Left lobe of liver (tissue), 2 donors: Measurements from ENCODE around the gene TNFRSF4. TPM values are rescaled to one million over a fixed set of nuclear protein-coding genes. Genes with fewer than 3 reads are reported as not detected.
A peak's percentile ranks its signal among the peaks of the same experiment; 100 is the strongest.

Experiments used
- ATAC-seq: fragments of 200-7000 bp; cut with Tn5 transposase; one replicate; pipeline ENCODE4 v1.9.1; 2020; ENCODE audit warnings: mild to moderate bottlenecking, moderate library complexity
- DNase-seq: peaks from one replicate; pipeline ENCODE4 v3.0.0-alpha.2; 2020; ENCODE audit warnings: low spot score
- total RNA-seq: library from RNA; stranded (reverse); gene quantifications from one replicate; pipeline ENCODE4 v1.2.1, GENCODE V29; 2021
- donor health status: DM: no; HTN: no; CAD: no; lungs with moderate emphysema.
- donor health status: DM: no; HTN: yes; CAD: no.

Gene TNFRSF4
- total RNA-seq, 1 donor from 2014 or later, result 0.38 TPM

DNA sequence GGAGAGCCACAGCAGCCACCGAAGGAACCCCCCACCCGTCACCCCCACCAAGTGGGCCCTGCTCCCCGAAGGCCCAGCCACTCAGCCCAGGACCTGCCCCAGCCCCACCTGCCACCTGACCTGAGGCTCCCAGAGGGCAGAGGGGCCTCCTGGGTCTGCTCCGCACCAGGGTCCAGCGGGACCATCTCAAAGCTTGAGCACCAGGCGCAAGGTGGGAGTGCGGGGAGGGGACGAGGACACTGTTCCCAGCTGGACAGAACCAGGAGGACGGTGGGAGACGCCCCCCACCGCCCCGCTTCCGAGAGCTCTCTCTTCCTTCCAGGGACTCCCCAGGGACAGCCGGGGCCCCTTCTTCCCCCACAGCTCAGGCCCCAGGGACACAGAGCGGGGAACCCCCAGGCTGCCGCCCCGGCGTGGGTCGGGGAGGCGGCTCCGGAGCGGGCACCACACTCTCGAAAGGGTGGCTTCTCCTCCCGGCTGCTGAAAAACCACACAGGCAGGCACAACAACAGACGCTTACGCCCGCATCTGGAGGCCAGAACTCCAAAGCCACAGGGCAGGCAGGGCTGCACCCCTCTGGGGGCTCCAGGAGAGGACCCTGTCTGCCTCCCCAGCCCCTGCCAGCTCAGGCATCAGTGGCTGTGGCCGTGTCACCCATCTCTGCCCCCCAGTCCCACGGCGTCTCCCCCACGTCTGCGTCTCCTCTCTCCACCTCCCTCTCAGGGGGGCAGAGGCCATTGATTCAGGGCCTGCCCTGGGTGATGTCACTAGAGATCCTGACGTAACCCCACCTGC lies 42.2 kb downstream of the TNFRSF4 start:
- ATAC-seq (no peak), DNase-seq (no peak)

- ATAC-seq (no peak), DNase-seq (no peak)
These were observed 42.8 kb downstream of the TNFRSF4 start for GRCh38 chr1:1171161-1171545.

GRCh38 chr1:1170215-1171091 lies 43.5 kb downstream of the TNFRSF4 start:
- ATAC-seq (no peak), DNase-seq (no peak)

DNA sequence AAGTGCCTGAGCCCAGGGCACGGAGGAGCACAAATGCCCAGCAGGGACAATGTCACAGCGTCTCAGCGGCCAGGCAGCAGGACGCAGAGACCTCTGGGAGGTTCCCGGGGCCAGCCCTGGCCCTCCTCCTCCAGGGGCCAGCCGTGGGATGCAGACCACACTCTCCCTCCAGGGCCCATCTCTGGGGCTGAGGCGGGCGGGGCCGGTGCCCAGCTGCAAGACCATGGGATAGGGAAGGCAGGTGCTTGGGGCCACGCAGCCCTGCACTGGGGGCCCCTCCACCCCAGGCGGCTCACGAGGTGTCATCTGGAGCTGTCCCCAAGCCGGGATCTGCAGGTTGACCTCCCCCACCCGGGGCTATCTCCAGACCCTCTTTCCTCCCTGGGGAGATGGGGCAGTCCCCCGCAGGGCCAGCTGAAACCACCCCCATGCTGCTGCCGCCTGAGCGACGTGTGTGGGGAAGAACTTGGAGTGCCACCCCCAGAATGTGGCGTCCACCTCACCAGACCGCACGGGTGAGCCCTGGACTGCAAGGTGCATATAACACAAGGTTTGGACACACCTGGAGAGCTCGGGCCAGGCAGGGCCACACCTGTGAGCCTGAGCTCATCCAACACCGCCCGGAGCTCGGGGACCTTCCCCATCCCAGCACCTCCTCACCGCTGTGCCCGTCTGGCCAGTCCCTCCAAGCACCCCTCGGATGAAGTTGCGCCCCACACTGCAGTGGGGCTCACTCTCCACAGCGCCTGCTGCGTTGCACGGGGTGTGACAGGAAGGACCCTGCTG lies 44.3 kb downstream of the TNFRSF4 start:
- DNase-seq (no peak), ATAC-seq (no peak)

GRCh38 chr1:1168451-1169411 lies 45.2 kb downstream of the TNFRSF4 start:
- DNase-seq (no peak), ATAC-seq (no peak)

DNA sequence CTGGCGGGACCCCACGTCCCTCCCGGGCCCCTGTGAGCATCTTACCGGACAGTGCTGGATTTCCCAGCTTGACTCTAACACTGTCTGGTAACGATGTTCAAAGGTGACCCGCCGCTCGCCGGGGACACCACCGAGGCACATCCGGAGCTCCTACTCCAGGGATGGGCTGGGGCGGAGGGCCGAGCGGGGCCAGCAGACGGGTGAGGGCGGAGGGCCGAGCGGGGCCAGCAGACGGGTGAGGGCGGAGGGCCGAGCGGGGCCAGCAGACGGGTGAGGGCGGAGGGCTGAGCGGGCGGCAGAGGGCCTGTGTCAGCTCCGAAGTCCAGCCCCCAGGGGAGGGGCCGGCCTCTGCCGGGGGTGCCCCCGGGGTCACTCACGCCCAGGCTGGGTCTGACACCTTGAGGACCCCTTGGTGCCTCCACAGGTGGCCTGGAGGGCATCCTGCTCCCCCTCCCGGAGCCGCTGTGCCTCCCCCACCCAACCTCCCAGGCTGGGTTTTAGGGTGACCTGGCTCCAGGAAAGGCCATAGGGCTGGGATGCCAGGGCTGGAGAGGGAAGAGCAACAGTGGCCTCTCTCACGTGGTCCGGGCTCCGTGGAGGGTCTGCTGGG lies 46.0 kb downstream of the TNFRSF4 start:
- DNase-seq, result no peak
- ATAC-seq, result no peak

- ATAC-seq (no peak), DNase-seq (no peak)
These were observed 46.5 kb downstream of the TNFRSF4 start for GRCh38 chr1:1167398-1167821.

DNA sequence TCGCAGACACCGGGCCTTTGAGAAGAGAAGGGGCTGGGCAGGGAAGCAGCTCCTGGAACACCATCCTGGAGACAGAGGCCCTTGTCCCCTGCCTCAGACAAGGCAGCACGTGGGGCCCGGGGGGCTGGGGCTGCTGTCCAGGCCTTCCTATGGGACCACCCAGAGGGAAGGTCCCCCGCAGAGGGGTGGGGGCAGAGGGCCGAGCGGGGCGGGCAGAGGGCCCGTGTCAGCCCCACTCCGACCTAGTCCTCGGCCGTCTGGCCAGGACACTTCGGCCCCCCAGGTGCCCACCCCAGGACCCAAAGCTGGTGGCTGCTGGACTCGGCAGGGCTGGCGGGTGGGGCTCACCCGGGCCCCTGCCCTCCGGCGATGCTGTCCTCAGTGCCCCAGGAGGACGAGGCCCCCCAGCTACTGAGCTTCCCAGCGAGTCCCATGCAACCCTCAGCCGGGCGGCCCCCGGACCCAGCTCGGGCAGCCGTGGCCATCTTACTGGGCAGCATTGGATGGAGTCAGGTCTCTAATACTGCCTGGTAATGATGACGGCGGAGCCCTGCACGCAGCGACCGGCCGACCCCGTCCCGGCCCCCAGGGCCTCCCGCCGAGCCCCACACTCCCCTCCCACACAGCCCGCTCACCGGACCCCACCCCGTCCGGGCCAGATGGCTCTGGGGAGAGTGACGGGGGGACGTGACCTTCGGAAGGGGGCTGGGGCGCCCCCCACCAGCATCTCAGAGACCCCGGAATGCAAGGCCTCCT lies 47.1 kb downstream of the TNFRSF4 start:
- ATAC-seq (no peak), DNase-seq (no peak)

- no peak for DNase-seq
- ATAC-seq, result no peak
These were observed 48.0 kb downstream of the TNFRSF4 start for GRCh38 chr1:1165900-1166421.

- no peak for ATAC-seq
- no peak for DNase-seq
These were observed 48.5 kb downstream of the TNFRSF4 start for GRCh38 chr1:1165485-1165884.

DNA sequence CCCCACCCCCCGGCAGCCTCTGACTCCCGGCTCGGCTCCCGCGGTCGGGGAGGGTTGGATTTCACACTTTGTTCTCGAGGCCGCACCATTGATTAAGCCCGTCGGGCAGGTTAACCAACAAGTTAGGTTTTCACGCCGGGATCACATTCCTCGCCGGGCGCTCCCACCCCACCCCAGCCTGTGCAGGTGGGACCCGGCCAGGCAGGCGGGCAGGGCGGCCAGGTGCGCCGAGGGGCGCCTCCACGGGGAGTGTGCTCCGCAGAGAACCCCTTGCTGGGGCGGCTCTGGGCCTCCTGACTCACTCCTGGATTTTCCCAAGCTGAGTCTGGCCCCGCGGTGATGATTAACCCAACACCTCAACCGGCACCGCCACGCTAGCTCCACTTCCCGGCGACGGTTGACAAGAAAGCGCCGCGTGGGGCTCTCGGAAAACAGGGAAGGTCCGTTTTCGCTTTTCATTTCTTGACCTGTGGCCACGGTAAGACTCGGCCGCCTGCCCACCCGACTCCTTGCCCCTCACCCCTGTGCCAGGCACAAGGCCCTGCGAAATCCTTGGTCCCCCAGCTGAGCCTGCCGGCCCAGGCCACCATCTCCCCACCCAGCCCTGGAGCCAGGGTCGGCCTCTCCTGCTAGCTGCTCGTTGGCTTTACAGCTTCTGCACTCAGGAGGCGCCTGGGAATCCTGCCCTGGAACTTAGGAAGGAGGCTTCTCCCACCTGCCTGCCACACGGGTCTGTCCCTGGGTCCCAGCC lies 49.1 kb downstream of the TNFRSF4 start:
- no peak for DNase-seq
- peak; percentile 8 for ATAC-seq

DNA sequence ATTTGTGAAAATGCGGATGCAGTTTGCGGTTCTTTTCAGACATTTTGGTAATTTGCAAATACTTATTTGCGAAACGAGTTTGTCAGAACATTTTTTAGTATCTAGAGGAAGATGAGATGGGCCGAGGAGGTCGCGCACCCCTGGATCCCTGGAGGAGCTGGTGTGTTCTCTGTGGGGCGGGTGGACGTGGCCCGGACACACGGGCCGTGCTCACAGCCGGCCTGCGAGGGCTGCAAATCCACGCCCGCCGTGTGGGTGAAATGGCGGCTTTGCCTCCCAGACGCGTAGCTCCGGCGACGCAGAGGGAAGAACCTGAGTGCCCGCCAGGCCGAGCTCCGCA lies 49.6 kb downstream of the TNFRSF4 start:
- ATAC-seq, result no peak

GRCh38 chr1:1163538-1164070 lies 50.3 kb downstream of the TNFRSF4 start:
- no peak for DNase-seq
- ATAC-seq, result no peak

More for the DNA sequence above, 49.6 kb downstream of the TNFRSF4 start:
- no peak for DNase-seq

GRCh38 chr1:1162597-1163537 lies 51.1 kb downstream of the TNFRSF4 start:
- DNase-seq, result no peak
- ATAC-seq, result peak; percentile 19

GRCh38 chr1:1161683-1162079 lies 52.3 kb downstream of the TNFRSF4 start:
- no peak for ATAC-seq
- no peak for DNase-seq
